A549 (cell line): ENCODE data around the gene PTPRS. TPM values are rescaled to one million over a fixed set of nuclear protein-coding genes. Genes with fewer than 3 reads are reported as not detected.

Experiments
- ATAC-seq, 2 experiments: fragments of 200-7000 bp in 1 of 2; fragments of >200 bp in 1 of 2; cut with Nextera tagmentation in 1 of 2; cut with Tn5 transposase in 1 of 2; 3 replicates each; pipeline versions ENCODE4 v1.8.0 to v1.9.1; 2018 to 2020; ENCODE audit warnings: mild to moderate bottlenecking in 1 of 2, moderate library complexity in 1 of 2
- CTCF ChIA-PET: fragments of 300-600 bp; sonication (Branson Sonifier 250); formaldehyde crosslinking; extraction: SDS; loops from one replicate; lab custom pipeline; 2021; ENCODE audit warnings: antibody characterized with exemption, inconsistent platforms; lab: Yijun Ruan, JAX
- POLR2A ChIA-PET: fragments of 350-600 bp; formaldehyde crosslinking; extraction: SDS; loops from one replicate; lab custom pipeline; 2021; ENCODE audit warnings: antibody characterized with exemption, inconsistent platforms; lab: Yijun Ruan, JAX
- DNase-seq, 2 experiments: peaks; one replicate each; pipeline versions ENCODE4 v3.0.0 to v3.0.0-alpha.2; 2011 to 2016; ENCODE audit warnings: low read depth in 1 of 2, low spot score in 1 of 2
- FAIRE-seq: peaks from 2 replicates; lab custom pipeline; 2011; peaks lifted over from hg19 to GRCh38; lab: Jason Lieb, UNC
- H3K27ac ChIP-seq, 2 experiments: fragments of >200 bp; sonication (Bioruptor Twin); formaldehyde crosslinking; 3 replicates each; pipeline ENCODE4 v1.5.1; 2016 to 2017
- H3K4me1 ChIP-seq: fragments of >200 bp; sonication (Bioruptor Twin); formaldehyde crosslinking; 3 replicates; pipeline ENCODE4 v1.6.1; 2016
- H3K4me2 ChIP-seq: fragments of >200 bp; sonication (Bioruptor Twin); formaldehyde crosslinking; 3 replicates; pipeline ENCODE4 v1.6.1; 2016
- H3K4me3 ChIP-seq: fragments of >200 bp; sonication (Bioruptor Twin); formaldehyde crosslinking; 3 replicates; pipeline ENCODE4 v1.5.1; 2016
- H3K9me3 ChIP-seq: fragments of >200 bp; sonication (Bioruptor Twin); formaldehyde crosslinking; 3 replicates; pipeline ENCODE4 v1.6.1; 2016
- BCL3 ChIP-seq: fragments of >200 bp; sonication (Bioruptor Twin); formaldehyde crosslinking; IDR thresholded peaks from 3 replicates; pipeline ENCODE4 v1.6.1; 2016
- CBX2 ChIP-seq: fragments of 200-600 bp; sonication (generic); IDR thresholded peaks from 2 replicates; pipeline ENCODE4 v1.6.1; 2016; ENCODE audit warnings: low read depth, mild to moderate bottlenecking, borderline replicate concordance
- CBX8 ChIP-seq: fragments of 200-600 bp; sonication (generic); IDR thresholded peaks from 2 replicates; pipeline ENCODE4 v1.6.1; 2016
- CHD4 ChIP-seq: fragments of 200-600 bp; sonication (generic); IDR thresholded peaks from 2 replicates; pipeline ENCODE4 v1.6.1; 2016; ENCODE audit warnings: antibody characterized with exemption, mild to moderate bottlenecking, borderline replicate concordance
- CTCF ChIP-seq: fragments of >200 bp; sonication (Bioruptor Twin); formaldehyde crosslinking; IDR thresholded peaks from 3 replicates; pipeline ENCODE4 v1.5.1; 2016
- EHMT2 ChIP-seq: fragments of 200-600 bp; sonication (generic); IDR thresholded peaks from 2 replicates; pipeline ENCODE4 v1.6.1; 2016; ENCODE audit warnings: antibody characterized with exemption, low read depth, mild to moderate bottlenecking, moderate library complexity
- ELK1 ChIP-seq: fragments of 150-350 bp; IDR thresholded peaks from 2 replicates; pipeline ENCODE4 v1.6.1; 2014; ENCODE audit warnings: low read depth, mild to moderate bottlenecking, low read length
- EP300 ChIP-seq, 2 experiments: fragments of >200 bp; sonication (Bioruptor Twin); formaldehyde crosslinking; IDR thresholded peaks; 2 replicates in 1 of 2; 3 replicates in 1 of 2; pipeline ENCODE4 v1.6.1; 2016 to 2017
- FOSL2 ChIP-seq, 2 experiments: fragments of 450-650 bp in 1 of 2; fragments of >200 bp in 1 of 2; sonication (Bioruptor Twin) in 1 of 2; formaldehyde crosslinking; IDR thresholded peaks; 2 replicates each; pipeline versions ENCODE4 v1.5.0 to v1.6.1; 2016 to 2020; ENCODE audit warnings: mild to moderate bottlenecking in 1 of 2, moderate library complexity in 1 of 2
- HOXA7 ChIP-seq: fragments of 250-450 bp; sonication (Bioruptor Pico); IDR thresholded peaks from 2 replicates; pipeline ENCODE4 v1.5.0; 2020; ENCODE audit warnings: mild to moderate bottlenecking, moderate library complexity
- KDM1A ChIP-seq: fragments of 200-600 bp; sonication (generic); IDR thresholded peaks from 2 replicates; pipeline ENCODE4 v1.6.1; 2016; ENCODE audit warnings: low read depth, mild to moderate bottlenecking
- KDM5A ChIP-seq: fragments of 200-600 bp; sonication (generic); IDR thresholded peaks from 2 replicates; pipeline ENCODE4 v1.6.1; 2016; ENCODE audit warnings: antibody characterized with exemption, mild to moderate bottlenecking
- MAZ ChIP-seq: fragments of 150-350 bp; IDR thresholded peaks from 2 replicates; pipeline ENCODE4 v1.6.1; 2014; ENCODE audit warnings: antibody characterized with exemption, low read depth, low read length, borderline replicate concordance
- MYC ChIP-seq: IDR thresholded peaks from 2 replicates; pipeline ENCODE4 v1.6.1; 2012; ENCODE audit warnings: mild to moderate bottlenecking, inconsistent platforms, low read length, improper control_type of control experiment, borderline replicate concordance
- NFE2L2 ChIP-seq: fragments of 150-350 bp; conservative IDR thresholded peaks from 2 replicates; pipeline ENCODE4 v1.6.1; 2014; ENCODE audit warnings: low read length
- NR3C1 ChIP-seq: fragments of >200 bp; sonication (Bioruptor Twin); formaldehyde crosslinking; IDR thresholded peaks from 3 replicates; pipeline ENCODE4 v1.6.1; 2017
- RARB ChIP-seq: fragments of 250-450 bp; sonication (Bioruptor Pico); IDR thresholded peaks from 2 replicates; pipeline ENCODE4 v1.8.0; 2021; ENCODE audit warnings: mild to moderate bottlenecking, moderate library complexity
- RCOR1 ChIP-seq: fragments of 150-350 bp; IDR thresholded peaks from 2 replicates; pipeline ENCODE4 v1.6.1; 2014; ENCODE audit warnings: antibody characterized with exemption, low read length, low read depth
- REST ChIP-seq: fragments of 200-600 bp; sonication (generic); IDR thresholded peaks from 2 replicates; pipeline ENCODE4 v1.6.1; 2016; ENCODE audit warnings: antibody characterized with exemption, mild to moderate bottlenecking, moderate library complexity
- RFX5 ChIP-seq: fragments of 450-650 bp; IDR thresholded peaks from 2 replicates; pipeline ENCODE4 v1.7.1; 2014; ENCODE audit warnings: antibody characterized with exemption, mild to moderate bottlenecking, moderate library complexity
- SREBF2 ChIP-seq: fragments of 450-650 bp; IDR thresholded peaks from 2 replicates; pipeline ENCODE4 v1.6.1; 2014; ENCODE audit warnings: mild to moderate bottlenecking, moderate library complexity
- TFCP2L1 ChIP-seq: fragments of 250-450 bp; sonication (Bioruptor Pico); IDR thresholded peaks from 2 replicates; pipeline ENCODE4 v1.5.0; 2021; ENCODE audit warnings: mild to moderate bottlenecking
- USF2 ChIP-seq: fragments of 450-650 bp; IDR thresholded peaks from 2 replicates; pipeline ENCODE4 v1.6.1; 2014; ENCODE audit warnings: antibody characterized with exemption
- ZNF302 ChIP-seq: fragments of 250-450 bp; sonication (Bioruptor Pico); IDR thresholded peaks from 2 replicates; pipeline ENCODE4 v1.9.0; 2021; ENCODE audit warnings: inconsistent platforms, mild to moderate bottlenecking, moderate library complexity
- ZSCAN20 ChIP-seq: fragments of 250-450 bp; sonication (Bioruptor Pico); IDR thresholded peaks from 2 replicates; pipeline ENCODE4 v1.8.0; 2022; ENCODE audit warnings: mild to moderate bottlenecking, moderate library complexity
- WGBS: methylation state at CpG from one replicate; pipeline ENCODE4 v1.1.6; 2017; ENCODE audit errors: missing lambda C conversion rate; 5-methylcytosine and 5-hydroxymethylcytosine counted together
- polyA plus RNA-seq, 4 experiments: library from polyadenylated mRNA; depleted of rRNA in 3 of 4; stranded (reverse); fragments of >200 nt; fragmentation: RNase III in 1 of 4; extraction: RNeasy Plus Mini Kit Qiagen cat#74134 plus additional on column Dnase treatment in 1 of 4; gene quantifications; 2 replicates in 3 of 4; 3 replicates in 1 of 4; pipeline ENCODE4 v1.2.3, GENCODE V29; 2011 to 2017

PTPRS gene
- polyA plus RNA-seq, 2 of the 4 experiments (the other 2 are of a cell fraction) = 22.3 to 44.7 TPM

- TF ChIP-seq FOSL2 (IDR thresholded peaks at IDR 0.05) = no peak
- TF ChIP-seq FOSL2 (CRISPR knock-in tag; IDR thresholded peaks at IDR 0.05) = no peak
- TF ChIP-seq SREBF2 = no peak
- no peak for TF ChIP-seq NFE2L2
- no peak for TF ChIP-seq ELK1
- TF ChIP-seq RARB (CRISPR knock-in tag) = no peak
- TF ChIP-seq USF2 = no peak
- TF ChIP-seq EP300 (IDR thresholded peaks at IDR 0.05) = no peak
- no peak for TF ChIP-seq EHMT2
- no peak for TF ChIP-seq HOXA7
- no peak for TF ChIP-seq KDM5A
- no peak for ATAC-seq
- Histone ChIP-seq H3K4me1 (peaks cover 20% of the 10 kb centered on the region), H3K4me2 (no peak overlapping the region), H3K9me3 (no peaks in the 10 kb centered on the region), H3K27ac (peak overlapping the region in 1 of 2 experiments; percentile 23; a peak in 2 of 6 replicates), H3K4me3 (no peak overlapping the region)
- DNase-seq = no peak
- no peak for FAIRE-seq
- WGBS = 75% methylated on average over 9 of the region's 9 CpGs
- ChIA-PET POLR2A (no interaction called here), CTCF (interaction anchor here (1.0 kb wide), 1 partner anchor 10 kb away, joined by 4 read pairs; no protein-coding TSS in a partner anchor)
Observed at GRCh38 chr19:5343848-5344247, 3.2 kb upstream of the PTPRS start.

GRCh38 chr19:5342573-5343201 lies 2.1 kb upstream of the PTPRS start:
- ATAC-seq (no peak), DNase-seq (no peak), FAIRE-seq (no peak)
- Histone ChIP-seq H3K4me2 (no peak overlapping the region), H3K27ac (no peak overlapping the region; a peak in 1 of 6 replicates), H3K4me1 (peaks cover 22% of the 10 kb centered on the region), H3K4me3 (no peak overlapping the region), H3K9me3 (no peaks in the 10 kb centered on the region)
- POLR2A ChIA-PET = no interaction called here
- 76% methylated on average over 12 of the region's 12 CpGs for WGBS
- TF ChIP-seq RFX5 (no peak), KDM1A (0 out of 2 replicates have a peak, but pooled peaks have one; percentile 40), TFCP2L1 (CRISPR knock-in tag) (no peak), EP300 (IDR thresholded peaks at IDR 0.05) (no peak), RCOR1 (no peak), NR3C1 (no peak)
- CTCF ChIA-PET = interaction anchor here (0.6 kb wide), 1 partner anchor 475 kb away, joined by 3 read pairs; the partner anchor contains the start of gene PLIN3

- ChIA-PET CTCF (interaction anchor here (0.8 kb wide), 1 partner anchor 309 kb away, joined by 3 read pairs; no protein-coding TSS in a partner anchor), POLR2A (no interaction called here)
- H3K27ac ChIP-seq = no peak overlapping the region
- WGBS = 56% methylated on average over 4 of the region's 4 CpGs
- ATAC-seq (no peak), FAIRE-seq (no peak), DNase-seq (no peak)
- no peaks in the 10 kb centered on the region for H3K9me3 ChIP-seq
- no peak overlapping the region for H3K4me3 ChIP-seq
- peaks cover 22% of the 10 kb centered on the region for H3K4me1 ChIP-seq
- H3K4me2 ChIP-seq = no peak overlapping the region
- TF ChIP-seq KDM1A = no peak
- TF ChIP-seq CHD4 = no peak
- no peak for TF ChIP-seq BCL3
- no peak for TF ChIP-seq REST
- TF ChIP-seq CBX8 = no peak
- TF ChIP-seq NR3C1 = no peak
- TF ChIP-seq RCOR1 = no peak
- no peak for TF ChIP-seq ZSCAN20 (CRISPR knock-in tag)
- no peak for TF ChIP-seq MAZ
- no peak for TF ChIP-seq ZNF302 (CRISPR knock-in tag)
- no peak for TF ChIP-seq SREBF2
- no peak for TF ChIP-seq CTCF
- TF ChIP-seq MYC = no peak
- TF ChIP-seq CBX2 = no peak
Observed at GRCh38 chr19:5341981-5342380, 1.4 kb upstream of the PTPRS start.
